Type B pancreatic cell (in vitro differentiated cells): ENCODE data around the gene C17orf75. TPM values are rescaled to one million over a fixed set of nuclear protein-coding genes. Genes with fewer than 3 reads are reported as not detected.

Experiments used
- DNase-seq: peaks from one replicate; pipeline ENCODE4 v3.0.0; 2021; ENCODE audit warnings: mixed read lengths; ENCODE audit not compliant: unreplicated experiment; ENCODE audit errors: extremely low spot score
- H3K27ac Mint-ChIP-seq: 2 replicates; pipeline ENCODE4 v1.8.0; 2021; ENCODE audit warnings: mild to moderate bottlenecking, mixed read lengths
- H3K27me3 Mint-ChIP-seq: 2 replicates; pipeline ENCODE4 v1.8.0; 2021; ENCODE audit warnings: mixed read lengths
- H3K36me3 Mint-ChIP-seq: 2 replicates; pipeline ENCODE4 v1.8.0; 2021; ENCODE audit warnings: mixed read lengths
- H3K4me1 Mint-ChIP-seq: one replicate; pipeline ENCODE4 v1.8.0; 2021; ENCODE audit warnings: mixed read lengths; ENCODE audit not compliant: unreplicated experiment
- H3K4me3 Mint-ChIP-seq: 2 replicates; pipeline ENCODE4 v1.8.0; 2021; ENCODE audit warnings: mild to moderate bottlenecking, mixed read lengths
- H3K9me3 Mint-ChIP-seq: 2 replicates; pipeline ENCODE4 v1.8.0; 2021; ENCODE audit warnings: mixed read lengths
- total RNA-seq: library from RNA; stranded (reverse); gene quantifications from 2 replicates; pipeline ENCODE4 v1.2.1, GENCODE V29; 2021; ENCODE audit warnings: low replicate concordance
- TF ChIP-seq, protein P1 (sequence below): fragments of 200-600 bp; sonication (generic); conservative IDR thresholded peaks from 2 replicates; pipeline ENCODE4 v1.5.0; 2021; ENCODE audit warnings: antibody characterized with exemption, mild to moderate bottlenecking

C17orf75 gene
- total RNA-seq, 1 donor from 2014 or later, result 31.0 TPM

- no peak for DNase-seq
- no peak overlapping the region for H3K4me3 Mint-ChIP-seq
- no peaks in the 10 kb centered on the region for H3K9me3 Mint-ChIP-seq
- TF ChIP-seq, protein P1, sequence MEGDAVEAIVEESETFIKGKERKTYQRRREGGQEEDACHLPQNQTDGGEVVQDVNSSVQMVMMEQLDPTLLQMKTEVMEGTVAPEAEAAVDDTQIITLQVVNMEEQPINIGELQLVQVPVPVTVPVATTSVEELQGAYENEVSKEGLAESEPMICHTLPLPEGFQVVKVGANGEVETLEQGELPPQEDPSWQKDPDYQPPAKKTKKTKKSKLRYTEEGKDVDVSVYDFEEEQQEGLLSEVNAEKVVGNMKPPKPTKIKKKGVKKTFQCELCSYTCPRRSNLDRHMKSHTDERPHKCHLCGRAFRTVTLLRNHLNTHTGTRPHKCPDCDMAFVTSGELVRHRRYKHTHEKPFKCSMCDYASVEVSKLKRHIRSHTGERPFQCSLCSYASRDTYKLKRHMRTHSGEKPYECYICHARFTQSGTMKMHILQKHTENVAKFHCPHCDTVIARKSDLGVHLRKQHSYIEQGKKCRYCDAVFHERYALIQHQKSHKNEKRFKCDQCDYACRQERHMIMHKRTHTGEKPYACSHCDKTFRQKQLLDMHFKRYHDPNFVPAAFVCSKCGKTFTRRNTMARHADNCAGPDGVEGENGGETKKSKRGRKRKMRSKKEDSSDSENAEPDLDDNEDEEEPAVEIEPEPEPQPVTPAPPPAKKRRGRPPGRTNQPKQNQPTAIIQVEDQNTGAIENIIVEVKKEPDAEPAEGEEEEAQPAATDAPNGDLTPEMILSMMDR, result no peak
- no peaks in the 10 kb centered on the region for H3K36me3 Mint-ChIP-seq
- no peak overlapping the region for H3K27ac Mint-ChIP-seq
- H3K4me1 Mint-ChIP-seq, result peaks cover 4% of the 10 kb centered on the region
- peaks cover 3% of the 10 kb centered on the region for H3K27me3 Mint-ChIP-seq
These were observed 55.5 kb downstream of the C17orf75 start for GRCh38 chr17:32286518-32286900.

- no peak overlapping the region for H3K4me3 Mint-ChIP-seq
- no peaks in the 10 kb centered on the region for H3K9me3 Mint-ChIP-seq
- DNase-seq, result no peak
- H3K27me3 Mint-ChIP-seq, result peaks cover 3% of the 10 kb centered on the region
- no peaks in the 10 kb centered on the region for H3K36me3 Mint-ChIP-seq
- peaks cover 4% of the 10 kb centered on the region for H3K4me1 Mint-ChIP-seq
- TF ChIP-seq, protein P1, result no peak
- H3K27ac Mint-ChIP-seq, result no peak overlapping the region
These were observed 56.0 kb downstream of the C17orf75 start for GRCh38 chr17:32285746-32286517.

GRCh38 chr17:32285306-32285705, 56.7 kb downstream of the C17orf75 start:
- no peak overlapping the region for H3K4me3 Mint-ChIP-seq
- H3K27me3 Mint-ChIP-seq, result peaks cover 3% of the 10 kb centered on the region
- no peaks in the 10 kb centered on the region for H3K36me3 Mint-ChIP-seq
- peaks cover 9% of the 10 kb centered on the region for H3K4me1 Mint-ChIP-seq
- no peak overlapping the region for H3K27ac Mint-ChIP-seq
- TF ChIP-seq, protein P1, result no peak
- DNase-seq, result no peak
- no peaks in the 10 kb centered on the region for H3K9me3 Mint-ChIP-seq

DNA sequence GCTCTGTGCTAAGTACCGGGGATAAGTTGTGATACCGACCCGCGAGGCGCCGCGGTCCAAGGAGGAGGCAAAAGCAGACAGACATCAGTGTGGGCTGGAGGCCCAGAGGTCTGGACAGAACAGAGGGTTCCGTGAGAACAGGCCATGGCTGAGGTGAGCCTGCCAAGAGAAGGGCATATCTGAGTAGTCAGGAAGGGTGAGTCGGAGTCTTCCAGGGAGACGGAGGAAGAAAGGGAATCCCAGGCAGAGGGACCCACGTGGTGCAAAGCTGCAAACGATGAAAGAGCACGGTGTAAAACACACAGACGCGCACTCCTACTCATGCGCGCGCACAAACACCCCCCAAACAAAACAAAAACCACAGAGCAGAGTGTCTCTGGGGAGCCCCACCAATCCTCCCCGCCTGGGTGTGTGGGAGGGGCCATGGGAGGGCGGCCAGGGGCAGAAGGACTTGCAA, 58.2 kb downstream of the C17orf75 start:
- TF ChIP-seq, protein P1, result no peak
- Mint-ChIP-seq H3K4me3 (no peak overlapping the region), H3K27ac (no peak overlapping the region), H3K27me3 (peaks cover 3% of the 10 kb centered on the region), H3K9me3 (no peaks in the 10 kb centered on the region), H3K36me3 (no peaks in the 10 kb centered on the region), H3K4me1 (peaks cover 11% of the 10 kb centered on the region)
- no peak for DNase-seq

- Mint-ChIP-seq H3K4me1 (peaks cover 12% of the 10 kb centered on the region), H3K27ac (no peak overlapping the region), H3K4me3 (no peak overlapping the region), H3K9me3 (no peaks in the 10 kb centered on the region), H3K27me3 (peaks cover 3% of the 10 kb centered on the region), H3K36me3 (no peaks in the 10 kb centered on the region)
- TF ChIP-seq, protein P1, result no peak
- no peak for DNase-seq
These were observed 60.9 kb downstream of the C17orf75 start for GRCh38 chr17:32281011-32281451.
